ENCODE data around the gene ANKLE1. TPM values are rescaled to one million over a fixed set of nuclear protein-coding genes. Genes with fewer than 3 reads are reported as not detected.

The ANKLE1 gene
- polyA plus RNA-seq, 1 of the 3 experiments (the other 2 are of a cell fraction), result 2.6 TPM

DNA sequence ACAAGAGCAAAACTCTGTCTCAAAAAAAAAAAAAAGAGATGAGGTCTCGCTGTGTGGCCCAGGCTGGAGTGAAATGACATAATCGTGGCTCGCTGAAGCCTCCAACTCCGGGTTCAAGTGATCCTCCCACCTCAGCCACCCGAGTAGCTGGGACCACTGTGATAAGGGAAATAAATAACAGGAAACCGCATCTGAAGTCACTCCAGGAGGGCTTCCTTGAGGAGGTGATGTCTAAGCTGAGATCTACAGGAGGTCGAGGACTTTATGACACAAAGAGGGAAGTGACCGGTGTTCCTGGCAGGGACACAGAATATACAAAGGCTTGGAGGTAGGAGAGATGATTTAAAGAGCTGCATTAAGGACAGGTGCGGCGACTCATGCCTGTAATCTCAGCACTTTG is 27.1 kb upstream of the ANKLE1 start:
- no peaks in the 10 kb centered on the region for H3F3A ChIP-seq (replicated peaks; ENCODE audit: insufficient read depth)
- no peak overlapping the region for H3K4me2 ChIP-seq
- no peaks in the 10 kb centered on the region for H4K20me1 ChIP-seq (ENCODE audit: insufficient read depth)
- H3K9ac ChIP-seq, result no peak overlapping the region
- POLR2A ChIA-PET, result no interaction called here
- H3K4me1 ChIP-seq (ENCODE audit: control insufficient read depth in 1 of 2, insufficient read depth in 2 of 2, low read depth in 1 of 2, low read length in 1 of 2), result no peaks in the 10 kb centered on the region
- TF ChIP-seq NRF1 (IDR thresholded peaks at IDR 0.05; ENCODE audit: low read depth, low read length), result no peak
- no peak for TF ChIP-seq FOXM1 (IDR thresholded peaks at IDR 0.05; ENCODE audit: low read depth)
- TF ChIP-seq EP300 (IDR thresholded peaks at IDR 0.05; ENCODE audit: borderline replicate concordance in 1 of 2, low read depth in 1 of 2, low read length in 1 of 2), result no peak
- no peak for TF ChIP-seq EZH2phosphoT487 (IDR thresholded peaks at IDR 0.05; ENCODE audit: borderline replicate concordance, low read depth)
- no peak for TF ChIP-seq TEAD4 (IDR thresholded peaks at IDR 0.05; ENCODE audit: borderline replicate concordance, insufficient read depth)
- TF ChIP-seq MXI1 (IDR thresholded peaks at IDR 0.05; ENCODE audit: low read depth, low read length), result no peak
- no peak for TF ChIP-seq MEF2A (IDR thresholded peaks at IDR 0.05; ENCODE audit: borderline replicate concordance, low read depth)
- TF ChIP-seq GATA2 (CRISPR knock-in tag; IDR thresholded peaks at IDR 0.05), result no peak
- TF ChIP-seq, protein P1, sequence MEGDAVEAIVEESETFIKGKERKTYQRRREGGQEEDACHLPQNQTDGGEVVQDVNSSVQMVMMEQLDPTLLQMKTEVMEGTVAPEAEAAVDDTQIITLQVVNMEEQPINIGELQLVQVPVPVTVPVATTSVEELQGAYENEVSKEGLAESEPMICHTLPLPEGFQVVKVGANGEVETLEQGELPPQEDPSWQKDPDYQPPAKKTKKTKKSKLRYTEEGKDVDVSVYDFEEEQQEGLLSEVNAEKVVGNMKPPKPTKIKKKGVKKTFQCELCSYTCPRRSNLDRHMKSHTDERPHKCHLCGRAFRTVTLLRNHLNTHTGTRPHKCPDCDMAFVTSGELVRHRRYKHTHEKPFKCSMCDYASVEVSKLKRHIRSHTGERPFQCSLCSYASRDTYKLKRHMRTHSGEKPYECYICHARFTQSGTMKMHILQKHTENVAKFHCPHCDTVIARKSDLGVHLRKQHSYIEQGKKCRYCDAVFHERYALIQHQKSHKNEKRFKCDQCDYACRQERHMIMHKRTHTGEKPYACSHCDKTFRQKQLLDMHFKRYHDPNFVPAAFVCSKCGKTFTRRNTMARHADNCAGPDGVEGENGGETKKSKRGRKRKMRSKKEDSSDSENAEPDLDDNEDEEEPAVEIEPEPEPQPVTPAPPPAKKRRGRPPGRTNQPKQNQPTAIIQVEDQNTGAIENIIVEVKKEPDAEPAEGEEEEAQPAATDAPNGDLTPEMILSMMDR (IDR thresholded peaks at IDR 0.05), result no peak
- no peak for TF ChIP-seq FOXJ3 (CRISPR knock-in tag; IDR thresholded peaks at IDR 0.05)
- no peak for TF ChIP-seq SIN3A (IDR thresholded peaks at IDR 0.05; ENCODE audit: borderline replicate concordance, low read depth, low read length)
- no peak for TF ChIP-seq NFIC (IDR thresholded peaks at IDR 0.05; ENCODE audit: borderline replicate concordance)
- TF ChIP-seq ELF1 (IDR thresholded peaks at IDR 0.05), result no peak
- no peak for TF ChIP-seq TCF12 (IDR thresholded peaks at IDR 0.05)
- TF ChIP-seq, protein P2, sequence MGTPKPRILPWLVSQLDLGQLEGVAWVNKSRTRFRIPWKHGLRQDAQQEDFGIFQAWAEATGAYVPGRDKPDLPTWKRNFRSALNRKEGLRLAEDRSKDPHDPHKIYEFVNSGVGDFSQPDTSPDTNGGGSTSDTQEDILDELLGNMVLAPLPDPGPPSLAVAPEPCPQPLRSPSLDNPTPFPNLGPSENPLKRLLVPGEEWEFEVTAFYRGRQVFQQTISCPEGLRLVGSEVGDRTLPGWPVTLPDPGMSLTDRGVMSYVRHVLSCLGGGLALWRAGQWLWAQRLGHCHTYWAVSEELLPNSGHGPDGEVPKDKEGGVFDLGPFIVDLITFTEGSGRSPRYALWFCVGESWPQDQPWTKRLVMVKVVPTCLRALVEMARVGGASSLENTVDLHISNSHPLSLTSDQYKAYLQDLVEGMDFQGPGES (IDR thresholded peaks at IDR 0.05; ENCODE audit: low read depth, low read length), result no peak
- TF ChIP-seq, protein P3, sequence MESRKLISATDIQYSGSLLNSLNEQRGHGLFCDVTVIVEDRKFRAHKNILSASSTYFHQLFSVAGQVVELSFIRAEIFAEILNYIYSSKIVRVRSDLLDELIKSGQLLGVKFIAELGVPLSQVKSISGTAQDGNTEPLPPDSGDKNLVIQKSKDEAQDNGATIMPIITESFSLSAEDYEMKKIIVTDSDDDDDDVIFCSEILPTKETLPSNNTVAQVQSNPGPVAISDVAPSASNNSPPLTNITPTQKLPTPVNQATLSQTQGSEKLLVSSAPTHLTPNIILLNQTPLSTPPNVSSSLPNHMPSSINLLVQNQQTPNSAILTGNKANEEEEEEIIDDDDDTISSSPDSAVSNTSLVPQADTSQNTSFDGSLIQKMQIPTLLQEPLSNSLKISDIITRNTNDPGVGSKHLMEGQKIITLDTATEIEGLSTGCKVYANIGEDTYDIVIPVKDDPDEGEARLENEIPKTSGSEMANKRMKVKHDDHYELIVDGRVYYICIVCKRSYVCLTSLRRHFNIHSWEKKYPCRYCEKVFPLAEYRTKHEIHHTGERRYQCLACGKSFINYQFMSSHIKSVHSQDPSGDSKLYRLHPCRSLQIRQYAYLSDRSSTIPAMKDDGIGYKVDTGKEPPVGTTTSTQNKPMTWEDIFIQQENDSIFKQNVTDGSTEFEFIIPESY (IDR thresholded peaks at IDR 0.05; ENCODE audit: borderline replicate concordance, low read depth), result no peak
- no peak for TF ChIP-seq RFX5 (IDR thresholded peaks at IDR 0.05; ENCODE audit: low read length)
- TF ChIP-seq RAD21 (IDR thresholded peaks at IDR 0.05; ENCODE audit: low read length), result no peak
- no peak for DNase-seq
- WGBS (ENCODE audit: low lambda C conversion rate), result 81% methylated on average over 10 of the region's 10 CpGs
- no peak overlapping the region for H2AFZ ChIP-seq (ENCODE audit: low read depth)
- H3K36me3 ChIP-seq (replicated peaks in 1 of 2; ENCODE audit: control insufficient read depth in 1 of 2, insufficient read depth in 2 of 2, low read length in 1 of 2), result no peaks in the 10 kb centered on the region
- CTCF ChIA-PET, result no interaction called here
- H3K9me2 ChIP-seq, result no peaks in the 10 kb centered on the region
- no peaks in the 10 kb centered on the region for H3K79me2 ChIP-seq (ENCODE audit: insufficient read depth)
- H3K4me3 ChIP-seq (ENCODE audit: low read depth in 2 of 2, low read length in 1 of 2), result no peak overlapping the region
- no peaks in the 10 kb centered on the region for H3K27me3 ChIP-seq (ENCODE audit: insufficient read depth)
- no peak overlapping the region for H3K27ac ChIP-seq (ENCODE audit: low read depth in 2 of 2, low read length in 1 of 2)
- H3K9me3 ChIP-seq, result peaks cover 5% of the 10 kb centered on the region; the same call in 1 of the 2 replicates

Data from SK-N-SH (cell line).